ENCODE data around the gene CCDC86. TPM values are rescaled to one million over a fixed set of nuclear protein-coding genes. Genes with fewer than 3 reads are reported as not detected.

Gene CCDC86
- total and polyA plus RNA-seq, 10 of the 15 experiments (the other 5 are each of a cell fraction or from before 2014, with no cell fraction given) = 2.0 to 87.2 (median 38.7) TPM

DNA sequence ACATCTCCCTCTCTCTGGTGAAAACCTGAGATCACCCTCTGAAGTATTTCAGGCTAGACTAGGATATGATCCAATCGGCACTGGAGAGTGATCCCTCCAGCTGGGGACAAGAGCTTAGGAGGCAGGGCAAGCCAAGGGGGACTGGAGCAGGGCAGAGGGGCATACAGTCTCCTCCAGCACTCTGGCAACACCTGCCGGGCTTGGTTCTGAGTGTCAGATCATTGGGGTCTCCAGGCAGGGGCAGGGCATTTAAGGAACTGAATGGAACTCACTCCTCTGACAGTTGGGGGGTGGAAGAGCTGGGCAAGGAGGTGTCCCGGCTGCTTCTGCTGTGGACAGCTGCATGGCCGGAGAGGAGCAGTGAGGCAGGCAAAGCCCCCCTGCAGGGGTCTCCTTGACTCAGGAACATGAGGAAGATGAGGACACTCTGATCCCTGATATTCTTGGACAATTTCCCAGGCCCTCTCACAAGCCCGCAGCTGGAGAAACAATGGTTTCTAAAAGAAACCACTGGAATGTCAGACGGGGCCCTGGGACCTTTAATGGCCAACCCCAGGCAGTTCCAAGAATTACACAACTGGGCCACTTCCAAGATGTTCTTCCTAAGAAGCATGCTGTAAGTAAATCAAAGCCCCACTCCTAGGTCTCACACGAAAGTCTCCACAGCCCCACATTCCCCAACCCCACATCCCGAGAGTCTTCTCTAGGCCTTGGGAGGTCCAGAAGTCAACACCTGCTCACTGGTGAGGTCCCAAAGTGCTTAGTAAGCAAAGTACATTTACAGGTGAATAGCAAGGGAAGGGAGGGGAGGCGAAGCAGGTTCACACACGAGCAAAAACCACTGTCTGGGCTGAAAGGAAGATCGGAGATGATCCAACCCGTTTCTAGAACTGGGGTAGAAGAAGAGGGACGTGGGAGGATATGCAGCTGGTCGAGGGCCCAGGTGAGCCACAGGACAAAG, 1.2 kb upstream of the CCDC86 start:
- RAD21 ChIA-PET (ENCODE audit: unreplicated experiment) = interaction anchor here (1.2 kb wide), 1 partner anchor 9 kb away, joined by 3 read pairs; no protein-coding TSS in a partner anchor
- H3K9me3 ChIP-seq (replicated peaks; ENCODE audit: control insufficient read depth, insufficient read depth, low read length) = no peaks in the 10 kb centered on the region
- DNase-seq (ENCODE audit: low read depth, low spot score) (no peak), ATAC-seq (no peak), FAIRE-seq (no peak)
- H3K36me3 ChIP-seq (ENCODE audit: control insufficient read depth in 2 of 2, insufficient read depth in 2 of 2, low read length in 1 of 2) = no peaks in the 10 kb centered on the region; a peak in 2 of 4 replicates
- no peak for TF ChIP-seq NFXL1 (IDR thresholded peaks at IDR 0.05; ENCODE audit: borderline replicate concordance)
- TF ChIP-seq DPF2 (IDR thresholded peaks at IDR 0.05) = no peak
- TF ChIP-seq EGR1 (IDR thresholded peaks at IDR 0.05; ENCODE audit: borderline replicate concordance in 1 of 2, low read depth in 2 of 2, low read length in 2 of 2) = no peak
- TF ChIP-seq, protein P1, sequence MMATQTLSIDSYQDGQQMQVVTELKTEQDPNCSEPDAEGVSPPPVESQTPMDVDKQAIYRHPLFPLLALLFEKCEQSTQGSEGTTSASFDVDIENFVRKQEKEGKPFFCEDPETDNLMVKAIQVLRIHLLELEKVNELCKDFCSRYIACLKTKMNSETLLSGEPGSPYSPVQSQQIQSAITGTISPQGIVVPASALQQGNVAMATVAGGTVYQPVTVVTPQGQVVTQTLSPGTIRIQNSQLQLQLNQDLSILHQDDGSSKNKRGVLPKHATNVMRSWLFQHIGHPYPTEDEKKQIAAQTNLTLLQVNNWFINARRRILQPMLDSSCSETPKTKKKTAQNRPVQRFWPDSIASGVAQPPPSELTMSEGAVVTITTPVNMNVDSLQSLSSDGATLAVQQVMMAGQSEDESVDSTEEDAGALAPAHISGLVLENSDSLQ (IDR thresholded peaks at IDR 0.05) = no peak
- no peak for TF ChIP-seq IKZF1 (conservative IDR thresholded peaks at IDR 0.05)
- no peak for TF ChIP-seq BACH1 (IDR thresholded peaks at IDR 0.05; ENCODE audit: borderline replicate concordance)
- TF ChIP-seq ASH2L (IDR thresholded peaks at IDR 0.05; ENCODE audit: borderline replicate concordance, low read depth) = no peak
- no peak for TF ChIP-seq SMARCA5 (IDR thresholded peaks at IDR 0.05)
- no peak for TF ChIP-seq CBX3 (IDR thresholded peaks at IDR 0.05; ENCODE audit: borderline replicate concordance, low read depth)
- TF ChIP-seq, protein P2, sequence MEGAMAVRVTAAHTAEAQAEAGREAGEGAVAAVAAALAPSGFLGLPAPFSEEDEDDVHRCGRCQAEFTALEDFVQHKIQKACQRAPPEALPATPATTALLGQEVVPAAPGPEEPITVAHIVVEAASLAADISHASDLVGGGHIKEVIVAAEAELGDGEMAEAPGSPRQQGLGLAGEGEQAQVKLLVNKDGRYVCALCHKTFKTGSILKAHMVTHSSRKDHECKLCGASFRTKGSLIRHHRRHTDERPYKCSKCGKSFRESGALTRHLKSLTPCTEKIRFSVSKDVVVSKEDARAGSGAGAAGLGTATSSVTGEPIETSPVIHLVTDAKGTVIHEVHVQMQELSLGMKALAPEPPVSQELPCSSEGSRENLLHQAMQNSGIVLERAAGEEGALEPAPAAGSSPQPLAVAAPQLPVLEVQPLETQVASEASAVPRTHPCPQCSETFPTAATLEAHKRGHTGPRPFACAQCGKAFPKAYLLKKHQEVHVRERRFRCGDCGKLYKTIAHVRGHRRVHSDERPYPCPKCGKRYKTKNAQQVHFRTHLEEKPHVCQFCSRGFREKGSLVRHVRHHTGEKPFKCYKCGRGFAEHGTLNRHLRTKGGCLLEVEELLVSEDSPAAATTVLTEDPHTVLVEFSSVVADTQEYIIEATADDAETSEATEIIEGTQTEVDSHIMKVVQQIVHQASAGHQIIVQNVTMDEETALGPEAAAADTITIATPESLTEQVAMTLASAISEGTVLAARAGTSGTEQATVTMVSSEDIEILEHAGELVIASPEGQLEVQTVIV (IDR thresholded peaks at IDR 0.05; ENCODE audit: borderline replicate concordance, partially characterized antibody) = no peak
- CTCF ChIA-PET = interaction anchor here (0.6 to 2.5 kb wide), 4 partner anchors 9 to 216 kb away, joined by 3 to 18 read pairs (median 4); no protein-coding TSS in a partner anchor
- H3K4me2 ChIP-seq (ENCODE audit: control insufficient read depth, insufficient read depth) = peak overlapping the region; percentile 86
- peaks cover 4% of the 10 kb centered on the region for H3K4me1 ChIP-seq (ENCODE audit: control insufficient read depth, insufficient read depth, low read length)
- no peak overlapping the region for H3K4me3 ChIP-seq
- in situ Hi-C loops (cut with MboI) (no loop called here), intact Hi-C loops (cut with micrococcal nuclease; ENCODE audit: unreplicated experiment) (loop anchor here (10.0 kb wide), 1 partner anchor 114 kb away; the partner anchor contains the start of gene SLC15A3)
- no peak overlapping the region for H3K27ac ChIP-seq (ENCODE audit: control insufficient read depth, insufficient read depth)
- peak overlapping the region; percentile 99 for H2AFZ ChIP-seq (ENCODE audit: control insufficient read depth, low read depth, low read length)
- SMC1A ChIA-PET (ENCODE audit: uncharacterized antibody, unreplicated experiment) = interaction anchor here (1.0 to 2.0 kb wide), 4 partner anchors 9 to 346 kb away, joined by 3 to 6 read pairs (median 4); no protein-coding TSS in a partner anchor
- BruUV-seq (replicated peaks) = no TSS peak
- no peaks in the 10 kb centered on the region for H4K20me1 ChIP-seq (ENCODE audit: control insufficient read depth, insufficient read depth)
- peaks cover 43% of the 10 kb centered on the region for H3K79me2 ChIP-seq (ENCODE audit: control insufficient read depth, insufficient read depth, low read length)
- POLR2A ChIA-PET = interaction anchor here (0.6 kb wide), 1 partner anchor 49 kb away, joined by 7 read pairs; no protein-coding TSS in a partner anchor
- H3K9ac ChIP-seq (ENCODE audit: control insufficient read depth, insufficient read depth, low read length) = no peak overlapping the region
- 78% methylated on average over 14 of the region's 14 CpGs for WGBS (ENCODE audit: insufficient coverage, insufficient replicate concordance, low lambda C conversion rate, missing lambda C conversion rate)
- H3K27me3 ChIP-seq (replicated peaks in 1 of 2; ENCODE audit: control insufficient read depth in 2 of 2, insufficient read depth in 2 of 2, low read length in 1 of 2) = no peaks in the 10 kb centered on the region

All from GM12878 (cell line).